H1 (cell line): ENCODE measurements around the gene ENAH. TPM values are rescaled to one million over a fixed set of nuclear protein-coding genes. Genes with fewer than 3 reads are reported as not detected.

Source experiments
- CTCF ChIA-PET: fragments of 300-600 bp; sonication (Branson Sonifier 250); formaldehyde crosslinking; loops from one replicate; lab custom pipeline; 2021; ENCODE audit not compliant: partially characterized antibody; lab: Charles Lee
- POLR2A ChIA-PET: fragments of 300-600 bp; sonication (Branson Sonifier 250); formaldehyde crosslinking; loops from one replicate; lab custom pipeline; 2021; ENCODE audit warnings: inconsistent platforms; ENCODE audit not compliant: partially characterized antibody; lab: Charles Lee
- DNase-seq, 2 experiments: peaks; one replicate each; pipeline versions ENCODE4 v3.0.0 to v3.0.0-alpha.2; 2010 to 2022; ENCODE audit warnings: low spot score in 2 of 2, low read depth in 1 of 2, mixed read lengths in 1 of 2
- FAIRE-seq: peaks from 2 replicates; lab custom pipeline; 2011; peaks lifted over from hg19 to GRCh38; lab: Jason Lieb, UNC
- H2AFZ ChIP-seq: 2 replicates; pipeline ENCODE4 v1.8.1; 2012; ENCODE audit warnings: low read length, inconsistent platforms
- H2AK5ac ChIP-seq: 2 replicates; pipeline ENCODE4 v1.6.1; 2013; ENCODE audit warnings: low read depth, low read length
- H2BK120ac ChIP-seq: replicated peaks from 2 replicates; pipeline ENCODE3; 2013; ENCODE audit warnings: low read depth, low read length, inconsistent platforms
- H2BK12ac ChIP-seq: 2 replicates; pipeline ENCODE4 v1.6.1; 2013; ENCODE audit warnings: low read depth, low read length
- H2BK15ac ChIP-seq: 2 replicates; pipeline ENCODE4 v1.6.1; 2013; ENCODE audit warnings: low read length
- H2BK20ac ChIP-seq: 2 replicates; pipeline ENCODE4 v1.6.1; 2013; ENCODE audit warnings: low read length
- H2BK5ac ChIP-seq: 2 replicates; pipeline ENCODE4 v1.6.1; 2013; ENCODE audit warnings: low read depth, low read length
- H3K14ac ChIP-seq: 2 replicates; pipeline ENCODE4 v1.6.1; 2013; ENCODE audit warnings: inconsistent platforms; ENCODE audit not compliant: insufficient read length
- H3K18ac ChIP-seq: 2 replicates; pipeline ENCODE4 v1.6.1; 2013; ENCODE audit warnings: low read length; ENCODE audit errors: extremely low read depth
- H3K23ac ChIP-seq: 2 replicates; pipeline ENCODE4 v1.6.1; 2013; ENCODE audit warnings: inconsistent platforms; ENCODE audit not compliant: insufficient read length
- H3K23me2 ChIP-seq: 2 replicates; pipeline ENCODE4 v1.6.1; 2013; ENCODE audit warnings: low read depth, low read length
- H3K27ac ChIP-seq: 2 replicates; pipeline ENCODE4 v1.6.1; 2011; ENCODE audit warnings: low read depth, low read length, inconsistent platforms
- H3K27me3 ChIP-seq, 4 experiments: replicated peaks in 1 of 4; 1 replicate in 1 of 4; 2 replicates in 3 of 4; pipeline versions ENCODE4 v1.6.1 to v1.8.1; 2011 to 2013; ENCODE audit warnings: low read length in 3 of 4, mild to moderate bottlenecking in 3 of 4, inconsistent platforms in 2 of 4, mixed read lengths in 2 of 4, moderate library complexity in 1 of 4; ENCODE audit not compliant: control insufficient read depth in 3 of 4, insufficient read depth in 3 of 4; ENCODE audit errors: extremely low read depth in 1 of 4
- H3K36me3 ChIP-seq, 4 experiments: 2 replicates each; pipeline versions ENCODE4 v1.6.1 to v1.8.1; 2011 to 2013; ENCODE audit warnings: mild to moderate bottlenecking in 4 of 4, low read length in 3 of 4, moderate library complexity in 2 of 4, control low read depth in 1 of 4, inconsistent platforms in 1 of 4; ENCODE audit not compliant: insufficient read depth in 4 of 4, control insufficient read depth in 2 of 4
- H3K4ac ChIP-seq: replicated peaks from 2 replicates; pipeline ENCODE3; 2013; ENCODE audit warnings: low read length, low read depth, mixed read lengths, inconsistent platforms; ENCODE audit not compliant: insufficient read length
- H3K4me1 ChIP-seq, 4 experiments: replicated peaks in 1 of 4; 1 replicate in 1 of 4; 2 replicates in 3 of 4; pipeline versions ENCODE4 v1.6.1 to v1.8.1; 2011 to 2013; ENCODE audit warnings: low read length in 3 of 4, inconsistent platforms in 2 of 4, mixed read lengths in 1 of 4; ENCODE audit not compliant: insufficient read depth in 4 of 4, control insufficient read depth in 3 of 4
- H3K4me2 ChIP-seq, 2 experiments: 2 replicates each; pipeline versions ENCODE4 v1.6.1 to v1.8.1; 2011 to 2013; ENCODE audit warnings: low read depth in 2 of 2, low read length in 2 of 2, control low read depth in 1 of 2, inconsistent platforms in 1 of 2, mild to moderate bottlenecking in 1 of 2; ENCODE audit not compliant: insufficient read depth in 1 of 2
- H3K4me3 ChIP-seq, 4 experiments: fragments of 200-600, 300-600 bp in 1 of 4; sonication (generic), shearing (Covaris generic), sonication (Bioruptor Twin) in 1 of 4; 2 replicates each; pipeline versions ENCODE4 v1.5.1 to v1.8.1; 2011 to 2016; ENCODE audit warnings: low read length in 4 of 4, low read depth in 3 of 4, control low read depth in 2 of 4, inconsistent platforms in 2 of 4, mild to moderate bottlenecking in 2 of 4, mixed read lengths in 1 of 4, moderate library complexity in 1 of 4; ENCODE audit not compliant: insufficient read depth in 2 of 4; ENCODE audit errors: extremely low read depth in 1 of 4
- H3K56ac ChIP-seq: replicated peaks from 2 replicates; pipeline ENCODE3; 2013; ENCODE audit warnings: low read depth, mild to moderate bottlenecking, mixed read lengths, low read length, inconsistent platforms; ENCODE audit not compliant: insufficient read length
- H3K79me1 ChIP-seq: 2 replicates; pipeline ENCODE4 v1.6.1; 2013; ENCODE audit warnings: low read depth, low read length, control low read depth
- H3K79me2 ChIP-seq, 2 experiments: 2 replicates each; pipeline versions ENCODE4 v1.6.1 to v1.8.1; 2012 to 2013; ENCODE audit warnings: low read length in 2 of 2, mild to moderate bottlenecking in 2 of 2, inconsistent platforms in 1 of 2; ENCODE audit not compliant: insufficient read depth in 2 of 2, control insufficient read depth in 1 of 2
- H3K9ac ChIP-seq, 4 experiments: replicated peaks in 1 of 4; 1 replicate in 1 of 4; 2 replicates in 3 of 4; pipeline versions ENCODE4 v1.6.1 to v1.8.1; 2011 to 2013; ENCODE audit warnings: low read depth in 3 of 4, low read length in 3 of 4, control low read depth in 2 of 4, mild to moderate bottlenecking in 2 of 4, moderate library complexity in 2 of 4, inconsistent platforms in 1 of 4; ENCODE audit errors: extremely low read depth in 1 of 4
- H3K9me3 ChIP-seq, 2 experiments: 2 replicates each; pipeline versions ENCODE4 v1.6.1 to v1.8.1; 2012 to 2013; ENCODE audit warnings: mild to moderate bottlenecking in 2 of 2, moderate library complexity in 2 of 2, control low read depth in 1 of 2, inconsistent platforms in 1 of 2, low read depth in 1 of 2, low read length in 1 of 2, mixed read lengths in 1 of 2; ENCODE audit not compliant: insufficient read depth in 2 of 2
- H4K20me1 ChIP-seq, 2 experiments: replicated peaks in 1 of 2; 2 replicates each; pipeline versions ENCODE3 to v1.8.1; 2011 to 2013; ENCODE audit warnings: inconsistent platforms in 2 of 2, low read length in 2 of 2, mild to moderate bottlenecking in 1 of 2; ENCODE audit not compliant: insufficient read depth in 2 of 2, control insufficient read depth in 1 of 2
- H4K5ac ChIP-seq: 2 replicates; pipeline ENCODE4 v1.6.1; 2013; ENCODE audit warnings: low read length, low read depth, mixed read lengths, inconsistent platforms; ENCODE audit not compliant: insufficient read length
- H4K8ac ChIP-seq: 2 replicates; pipeline ENCODE4 v1.8.0; 2013; ENCODE audit warnings: mild to moderate bottlenecking, moderate library complexity, low read length, inconsistent platforms; ENCODE audit not compliant: insufficient read depth; ENCODE audit errors: extremely low read depth
- H4K91ac ChIP-seq: replicated peaks from 2 replicates; pipeline ENCODE3; 2013; ENCODE audit warnings: low read length, mixed read lengths, inconsistent platforms; ENCODE audit not compliant: insufficient read length
- ASH2L ChIP-seq: fragments of 200-600, 300-600 bp; sonication (generic); IDR thresholded peaks from one replicate; pipeline ENCODE4 v1.7.1; 2017; ENCODE audit warnings: low read length
- CHD1 ChIP-seq: IDR thresholded peaks from 2 replicates; pipeline ENCODE4 v1.6.1; 2012; ENCODE audit warnings: low read depth, low read length, improper control_type of control experiment
- SAP30 ChIP-seq: fragments of 300-600 bp; sonication (generic); IDR thresholded peaks from 2 replicates; pipeline ENCODE4 v1.7.1; 2012; ENCODE audit warnings: low read length, moderate library complexity, mild to moderate bottlenecking, inconsistent platforms; ENCODE audit not compliant: insufficient read depth, insufficient replicate concordance
- SIN3A ChIP-seq, 2 experiments: IDR thresholded peaks in 1 of 2; conservative IDR thresholded peaks in 1 of 2; 2 replicates each; pipeline ENCODE4 v1.6.1; 2011 to 2012; ENCODE audit warnings: low read length in 2 of 2, improper control_type of control experiment in 1 of 2, low read depth in 1 of 2, mild to moderate bottlenecking in 1 of 2
- SP1 ChIP-seq: IDR thresholded peaks from 2 replicates; pipeline ENCODE4 v1.6.1; 2011; ENCODE audit warnings: low read depth, low read length
- SUZ12 ChIP-seq: fragments of 200-600 bp; sonication (generic); IDR thresholded peaks from 2 replicates; pipeline ENCODE4 v1.6.1; 2012; ENCODE audit warnings: mild to moderate bottlenecking, inconsistent platforms, low read length, moderate library complexity, mixed read lengths
- WGBS, 2 experiments: shearing (Covaris generic) in 1 of 2; methylation state at CpG; one replicate each; pipeline versions ENCODE4 v1.1.6 to v1.1.7; 2013 to 2015; ENCODE audit warnings: low lambda C conversion rate in 2 of 2, mixed read lengths in 2 of 2, inconsistent platforms in 1 of 2, low coverage in 1 of 2, missing lambda C conversion rate in 1 of 2; ENCODE audit not compliant: insufficient replicate concordance in 2 of 2, insufficient coverage in 1 of 2, insufficient read length in 1 of 2; ENCODE audit errors: extremely low coverage in 1 of 2, missing lambda C conversion rate in 1 of 2; 5-methylcytosine and 5-hydroxymethylcytosine counted together
- polyA plus RNA-seq, 7 experiments: library from polyadenylated mRNA; depleted of rRNA in 3 of 7; stranded (reverse) in 5 of 7; unstranded in 2 of 7; fragments of >200 nt in 5 of 7; fragments of 200-250 nt in 2 of 7; gene quantifications; 1 replicate in 5 of 7; 2 replicates in 1 of 7; 4 replicates in 1 of 7; pipeline versions ENCODE4 v1.2.1 to v1.2.3, GENCODE V29; 2011 to 2013; ENCODE audit warnings: missing spikeins in 2 of 7, mixed read lengths in 2 of 7
- total RNA-seq: library from RNA; stranded (reverse); fragmentation: NEBNext Ultra II Directional; extraction: Animal tissue kit (Norgen Biotek cat#: 25700); gene quantifications from 2 replicates; pipeline ENCODE4 v1.2.1, GENCODE V29; 2021

ENAH gene
- total and polyA plus RNA-seq, 2 of the 8 experiments (the other 6 are each of a cell fraction or from before 2014, with no cell fraction given), result 39.1 to 335 TPM

- Histone ChIP-seq H2BK20ac (no peak overlapping the region), H3K9me3 (no peaks in the 10 kb centered on the region), H2BK12ac (no peak overlapping the region), H4K91ac (no peak overlapping the region), H3K4me1 (peaks cover 0 to 7% (median under 1%) of the 10 kb centered on the region in 4 experiments; a peak in 3 of 7 replicates), H4K5ac (no peak overlapping the region), H3K27me3 (no peaks in the 10 kb centered on the region), H3K79me2 (peaks cover 32 to 100% of the 10 kb centered on the region in 2 experiments), H2BK5ac (no peak overlapping the region), H4K8ac (no peak overlapping the region), H2AFZ (no peak overlapping the region), H3K56ac (no peak overlapping the region), H2AK5ac (no peak overlapping the region), H3K79me1 (peaks cover 2% of the 10 kb centered on the region), H3K14ac (no peak overlapping the region), H3K18ac (no peak overlapping the region), H3K9ac (no peak overlapping the region), H3K4me2 (no peak overlapping the region), H3K23ac (no peak overlapping the region), H3K4ac (no peak overlapping the region), H2BK15ac (no peak overlapping the region), H3K36me3 (peaks cover 0 to 6% (median 2%) of the 10 kb centered on the region in 4 experiments; a peak in 3 of 8 replicates), H4K20me1 (peaks cover 19 to 24% of the 10 kb centered on the region in 2 experiments), H3K4me3 (no peak overlapping the region), H2BK120ac (no peak overlapping the region), H3K27ac (no peak overlapping the region), H3K23me2 (no peaks in the 10 kb centered on the region)
- ChIA-PET POLR2A (interaction anchor here (0.6 to 2.3 kb wide), 3 partner anchors 11 to 96 kb away, joined by 4 to 5 read pairs (median 4); no protein-coding TSS in a partner anchor), CTCF (interaction anchor here (1.0 to 1.5 kb wide), 6 partner anchors 10 to 184 kb away, joined by 3 to 7 read pairs (median 3); no protein-coding TSS in a partner anchor)
- FAIRE-seq (no peak), DNase-seq (no peak)
- TF ChIP-seq SAP30 (no peak), SUZ12 (no peak), CHD1 (no peak), SP1 (no peak), SIN3A (conservative IDR thresholded peaks at IDR 0.05 in 1 of 2, IDR thresholded peaks at IDR 0.05 in 1 of 2; ENCODE audit: low read depth in 1 of 2, low read length in 2 of 2) (no peak), ASH2L (no peak)
- WGBS, 2 experiments, result 92% methylated on average over 2 of the region's 2 CpGs; no CpG with 5 or more reads in 1 of the 2 experiments
These were observed 26.2 kb downstream of the ENAH start for GRCh38 chr1:225626698-225627097.
